DND-41 (cell line): Measurements from ENCODE around the gene ZBED4.

ENCODE experiments used
- CTCF ChIP-seq: IDR thresholded peaks from 2 replicates; pipeline ENCODE4 v1.5.1; 2012; ENCODE audit warnings: borderline replicate concordance, low read length, moderate library complexity, mild to moderate bottlenecking; ENCODE audit not compliant: poor library complexity, severe bottlenecking; ENCODE audit errors: extremely low read depth
- EZH2 ChIP-seq: IDR thresholded peaks from 3 replicates; pipeline ENCODE4 v1.6.1; 2012; ENCODE audit warnings: borderline replicate concordance, low read depth, mild to moderate bottlenecking, moderate library complexity, low read length, inconsistent platforms; ENCODE audit not compliant: severe bottlenecking

GRCh38 chr22:49916831-49917230 lies 63.2 kb downstream of the ZBED4 start:
- TF ChIP-seq CTCF (no peak), EZH2 (no peak)
